Measurements from ENCODE around the gene RENBP. TPM values are rescaled to one million over a fixed set of nuclear protein-coding genes. Genes with fewer than 3 reads are reported as not detected.

RENBP gene
- total and polyA plus RNA-seq, 12 donors: 5.4 to 69.6 (median 26.1) TPM

DNA sequence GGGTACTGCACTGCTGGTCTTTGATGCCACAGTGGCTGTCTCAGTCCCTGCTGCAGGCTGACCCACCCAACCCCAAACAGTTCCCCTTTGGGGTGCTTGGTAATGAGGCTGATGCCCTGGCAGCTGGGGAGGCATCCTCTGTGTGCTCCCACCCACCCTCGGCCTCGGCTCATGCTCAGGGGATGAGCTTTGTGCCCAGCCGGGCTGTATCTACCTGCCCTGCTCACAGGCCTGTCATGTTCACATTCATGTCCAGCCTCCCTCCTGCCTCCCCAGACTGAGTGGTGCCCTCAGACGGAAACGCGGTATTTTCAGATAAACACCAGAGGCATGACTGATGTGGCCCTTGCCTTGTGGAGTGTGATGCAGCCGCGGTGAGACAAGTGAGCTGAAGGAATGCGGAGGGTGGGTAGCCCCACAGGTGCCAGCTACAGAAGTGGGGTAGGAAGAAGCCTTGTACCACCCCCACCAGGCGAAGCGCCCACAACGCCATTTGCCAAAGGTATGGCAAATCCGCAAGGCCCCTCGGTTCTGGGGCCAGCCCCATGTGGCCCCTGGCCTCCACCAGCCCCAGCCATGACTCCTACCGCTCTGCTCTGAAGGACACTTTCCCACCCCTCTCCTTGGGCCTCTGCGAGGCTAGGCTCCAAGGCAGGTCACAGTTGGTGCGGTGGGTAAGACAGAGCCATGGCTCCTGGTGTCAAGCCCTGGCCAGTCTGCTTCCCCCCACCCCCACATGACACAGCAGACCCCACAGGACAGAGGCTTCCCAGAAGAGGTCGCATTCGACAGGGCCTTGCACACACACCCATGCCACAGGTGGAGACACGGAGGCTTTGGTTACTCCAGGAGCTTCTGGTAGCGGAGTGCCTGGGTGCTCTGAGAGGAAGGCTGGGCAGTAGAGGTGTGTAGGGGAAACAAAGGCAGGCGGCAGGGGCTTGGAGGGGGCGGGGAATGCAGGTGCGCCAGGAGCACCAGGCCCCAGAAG lies 1.8 kb upstream of the RENBP start:
- no peak overlapping the region for H3K4me3 ChIP-seq
- intact Hi-C loops (cut with DNase I): no loop called here
- no peak for DNase-seq
- H3K4me1 ChIP-seq (replicated peaks in 1 of 2): peaks cover 0 to 13% of the 10 kb centered on the region in 2 donors
- peaks cover 0 to 29% of the 10 kb centered on the region in 2 donors for H3K36me3 ChIP-seq (replicated peaks in 1 of 2)
- TF ChIP-seq, protein P1, sequence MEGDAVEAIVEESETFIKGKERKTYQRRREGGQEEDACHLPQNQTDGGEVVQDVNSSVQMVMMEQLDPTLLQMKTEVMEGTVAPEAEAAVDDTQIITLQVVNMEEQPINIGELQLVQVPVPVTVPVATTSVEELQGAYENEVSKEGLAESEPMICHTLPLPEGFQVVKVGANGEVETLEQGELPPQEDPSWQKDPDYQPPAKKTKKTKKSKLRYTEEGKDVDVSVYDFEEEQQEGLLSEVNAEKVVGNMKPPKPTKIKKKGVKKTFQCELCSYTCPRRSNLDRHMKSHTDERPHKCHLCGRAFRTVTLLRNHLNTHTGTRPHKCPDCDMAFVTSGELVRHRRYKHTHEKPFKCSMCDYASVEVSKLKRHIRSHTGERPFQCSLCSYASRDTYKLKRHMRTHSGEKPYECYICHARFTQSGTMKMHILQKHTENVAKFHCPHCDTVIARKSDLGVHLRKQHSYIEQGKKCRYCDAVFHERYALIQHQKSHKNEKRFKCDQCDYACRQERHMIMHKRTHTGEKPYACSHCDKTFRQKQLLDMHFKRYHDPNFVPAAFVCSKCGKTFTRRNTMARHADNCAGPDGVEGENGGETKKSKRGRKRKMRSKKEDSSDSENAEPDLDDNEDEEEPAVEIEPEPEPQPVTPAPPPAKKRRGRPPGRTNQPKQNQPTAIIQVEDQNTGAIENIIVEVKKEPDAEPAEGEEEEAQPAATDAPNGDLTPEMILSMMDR (IDR thresholded peaks at IDR 0.05): no peak
- no peaks in the 10 kb centered on the region for H3K27me3 ChIP-seq
- H3K9me3 ChIP-seq (replicated peaks in 1 of 3): no peaks in the 10 kb centered on the region
- H3K27ac ChIP-seq: peak overlapping the region in 1 of 5 donors; percentile 83
- 82 to 87% (median 84%) methylated on average over 9 to 24 of the region's 24 CpGs for WGBS, 4 donors

DNA sequence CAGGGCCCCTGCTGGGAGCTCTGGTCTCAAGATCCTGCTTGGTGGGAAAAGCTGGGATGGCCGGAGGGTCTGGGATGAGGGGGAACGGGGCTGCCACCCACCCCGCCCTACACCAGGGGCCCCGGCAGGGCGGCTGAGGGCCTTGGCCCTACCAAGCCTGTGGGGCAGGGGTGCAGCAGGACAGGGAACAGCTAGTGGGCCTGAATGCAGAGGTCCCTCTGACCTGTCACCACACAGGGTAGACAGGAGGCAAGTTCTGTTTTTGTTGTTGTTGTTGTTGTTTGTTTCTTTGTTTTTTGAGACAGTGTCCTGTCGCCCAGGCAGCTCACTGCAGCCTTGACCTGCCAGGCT lies 332 bp upstream of the RENBP start:
- WGBS, 4 donors: 0 to 59% (median 40%) methylated on average over 1 to 6 of the region's 6 CpGs
- intact Hi-C loops (cut with DNase I): no loop called here

DNA sequence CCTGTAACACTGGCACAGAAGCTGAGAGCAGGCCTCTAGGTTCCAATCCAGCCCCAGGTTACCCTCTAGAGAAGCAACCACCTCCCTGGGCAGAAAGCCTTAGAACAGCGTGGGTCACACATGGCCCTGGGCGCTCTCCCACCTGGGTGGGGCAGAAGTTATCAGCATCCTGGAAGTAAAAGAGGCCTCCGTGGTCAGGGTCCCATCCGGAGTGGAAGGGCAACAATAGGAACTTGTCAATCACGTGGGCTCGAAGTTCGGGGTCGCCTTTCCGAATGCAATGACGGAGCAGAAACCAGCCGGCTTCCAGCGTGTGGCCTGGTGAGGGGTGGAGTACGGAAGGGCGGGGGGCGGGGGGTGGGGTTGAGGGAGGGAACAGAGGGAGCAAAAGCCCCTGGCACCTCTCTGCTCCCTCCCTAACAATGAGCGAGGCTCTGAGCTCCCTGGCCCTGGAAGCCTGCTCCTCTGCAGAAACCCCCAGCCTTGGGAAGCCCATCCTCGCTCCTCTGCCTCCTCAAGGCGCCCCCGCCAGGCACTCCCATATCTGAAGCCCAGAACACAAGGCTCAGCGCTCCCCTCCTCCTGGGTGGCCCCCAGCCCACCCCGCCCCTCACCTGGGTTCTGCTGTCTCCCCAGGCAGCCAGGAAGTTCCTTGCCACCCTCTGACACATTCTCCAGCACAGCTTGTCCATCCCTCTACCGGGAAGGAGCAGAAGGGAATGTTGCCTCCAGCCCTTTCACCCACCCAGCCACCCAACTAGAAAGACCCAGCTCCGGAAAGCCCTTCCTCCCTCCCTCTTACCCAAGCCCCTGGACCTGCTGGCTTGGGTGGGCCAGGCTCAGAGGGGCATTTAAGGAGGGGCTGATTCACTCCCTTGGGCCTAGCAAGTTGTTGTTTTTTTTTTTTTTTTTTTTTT lies 2.8 kb downstream of the RENBP start:
- H3K4me3 ChIP-seq: no peak overlapping the region
- H3K27me3 ChIP-seq: no peaks in the 10 kb centered on the region
- no peaks in the 10 kb centered on the region for H3K36me3 ChIP-seq (replicated peaks in 1 of 2)
- H3K27ac ChIP-seq: no peak overlapping the region
- DNase-seq: no peak
- no peaks in the 10 kb centered on the region for H3K9me3 ChIP-seq (replicated peaks in 1 of 3)
- intact Hi-C loops (cut with DNase I): no loop called here
- 42 to 79% (median 53%) methylated on average over 8 to 23 of the region's 23 CpGs for WGBS, 4 donors
- TF ChIP-seq POLR2A (IDR thresholded peaks at IDR 0.05): no peak
- TF ChIP-seq, protein P1 (IDR thresholded peaks at IDR 0.05): no peak
- H3K4me1 ChIP-seq (replicated peaks in 1 of 2): peaks cover 0 to 5% of the 10 kb centered on the region in 2 donors

More for the DNA sequence above, 332 bp upstream of the RENBP start:
- no peaks in the 10 kb centered on the region for H3K9me3 ChIP-seq (replicated peaks in 1 of 3)
- H3K27me3 ChIP-seq: no peaks in the 10 kb centered on the region
- H3K4me1 ChIP-seq (replicated peaks in 1 of 2): peaks cover 0 to 18% of the 10 kb centered on the region in 2 donors
- H3K4me3 ChIP-seq: peak overlapping the region in 1 of 4 donors; percentile 45
- no peak overlapping the region for H3K27ac ChIP-seq
- no peak for DNase-seq
- H3K36me3 ChIP-seq (replicated peaks in 1 of 2): peaks cover 0 to 14% of the 10 kb centered on the region in 2 donors
- no peak for TF ChIP-seq POLR2A (IDR thresholded peaks at IDR 0.05)
- TF ChIP-seq, protein P1 (IDR thresholded peaks at IDR 0.05): no peak

DNA sequence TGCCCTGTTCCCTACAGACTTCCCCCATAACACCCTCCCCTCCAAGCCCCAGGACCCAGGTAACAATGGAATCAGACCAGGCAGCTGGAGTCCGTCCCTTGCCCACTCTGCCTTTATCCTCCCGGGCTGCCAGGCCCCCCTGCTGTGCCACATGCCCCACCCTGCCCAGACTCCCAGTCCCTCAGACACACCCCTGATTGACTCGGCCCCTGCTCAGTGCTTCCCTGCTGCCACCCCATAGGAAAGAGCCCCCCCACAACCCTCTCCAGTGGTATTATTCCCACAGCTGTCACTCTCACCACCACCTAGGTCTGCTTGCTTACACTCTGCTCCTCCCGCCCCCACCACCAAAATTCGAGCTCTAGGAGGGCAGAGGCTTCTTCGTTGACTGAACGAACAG lies 4.9 kb downstream of the RENBP start:
- Histone ChIP-seq H3K27ac (no peak overlapping the region), H3K4me1 (replicated peaks in 1 of 2) (peaks cover 0 to 5% of the 10 kb centered on the region in 2 donors), H3K4me3 (no peak overlapping the region), H3K27me3 (no peaks in the 10 kb centered on the region), H3K9me3 (replicated peaks in 1 of 3) (no peaks in the 10 kb centered on the region), H3K36me3 (replicated peaks in 1 of 2) (no peaks in the 10 kb centered on the region)
- TF ChIP-seq POLR2A (IDR thresholded peaks at IDR 0.05): no peak
- TF ChIP-seq, protein P1 (IDR thresholded peaks at IDR 0.05): no peak
- DNase-seq: no peak
- intact Hi-C loops (cut with DNase I): no loop called here
- WGBS, 4 donors: 68 to 85% (median 80%) methylated on average over 2 to 7 of the region's 7 CpGs
